Psoas muscle (tissue), 8 donors: ENCODE measurements around the gene GPR15LG. TPM values are rescaled to one million over a fixed set of nuclear protein-coding genes. Genes with fewer than 3 reads are reported as not detected.
A peak's percentile ranks its signal among the peaks of the same experiment; 100 is the strongest.

ENCODE experiments used
- ATAC-seq, 4 donors: fragments of 200-7000 bp; cut with Tn5 transposase; one replicate each; pipeline ENCODE4 v1.9.1; 2020; ENCODE audit warnings: moderate library complexity in 3 of 4, mild to moderate bottlenecking in 2 of 4
- DNase-seq, 2 donors: peaks; one replicate each; pipeline ENCODE4 v3.0.0-alpha.2; 2020
- H3K27ac ChIP-seq: fragments of 200-600 bp; one replicate; pipeline ENCODE4 v1.8.0; 2022
- H3K27me3 ChIP-seq, 3 donors: fragments of 200-600 bp in 1 of 3; one replicate each; pipeline versions ENCODE4 v1.6.1 to v1.8.0; 2013 to 2022; ENCODE audit warnings: low read length in 2 of 3, mild to moderate bottlenecking in 2 of 3, moderate library complexity in 1 of 3; ENCODE audit not compliant: insufficient read depth in 3 of 3
- H3K36me3 ChIP-seq, 2 donors: fragments of 200-600 bp in 1 of 2; one replicate each; pipeline versions ENCODE4 v1.6.1 to v1.8.0; 2013 to 2022; ENCODE audit warnings: low read depth in 1 of 2, mild to moderate bottlenecking in 1 of 2, moderate library complexity in 1 of 2; ENCODE audit not compliant: insufficient read depth in 1 of 2
- H3K4me1 ChIP-seq: fragments of 200-600 bp; one replicate; pipeline ENCODE4 v1.8.0; 2022
- H3K4me3 ChIP-seq: fragments of 200-600 bp; one replicate; pipeline ENCODE4 v1.8.0; 2022; ENCODE audit warnings: mild to moderate bottlenecking
- H3K9me3 ChIP-seq: fragments of 200-600 bp; one replicate; pipeline ENCODE4 v1.8.0; 2022
- CTCF ChIP-seq: fragments of 200-600 bp; IDR thresholded peaks from one replicate; pipeline ENCODE4 v1.8.0; 2022; ENCODE audit warnings: antibody characterized with exemption
- WGBS, 3 donors: extraction: QIAGEN DNeasy Blood & Tissue Kit; methylation state at CpG; one replicate each; pipeline versions ENCODE4 v1.1.6 to v1.1.7; 2013; 5-methylcytosine and 5-hydroxymethylcytosine counted together
- intact Hi-C, 2 donors: fragments of 100-400 bp; cut with DNase I; formaldehyde crosslinking; loops; one replicate each; pipeline versions ENCODE4 v1.11.0 to v1.14.2; 2022
- polyA plus RNA-seq, 3 donors: library from polyadenylated mRNA; stranded (reverse); fragments of 200-250 nt; gene quantifications; one replicate each; pipeline ENCODE4 v1.2.3, GENCODE V29; 2013
- total RNA-seq, 4 donors: library from RNA; stranded (reverse); fragmentation: NEBNext Ultra II Directional in 2 of 4; extraction: Animal tissue kit (Norgen Biotek cat#: 25700) in 2 of 4; gene quantifications; one replicate each; pipeline versions ENCODE4 v1.2.1 to v1.2.4, GENCODE V29; 2021 to 2023
- donor health status: healthy with polysubstance abuse.
- donor health status: DM: no; HTN: no; CAD: no; lungs with moderate emphysema.
- donor health status: Bipolar disorder and iron deficiency.
- donor health status: healthy.
- donor health status: DM: yes; HTN: yes; CAD: no.
- donor health status: DM: no; HTN: no; CAD: no.
- donor health status: DM: no; HTN: no; CAD: no.
- donor health status: DM: yes; HTN: yes; CAD: no.

Gene GPR15LG
- total and polyA plus RNA-seq, 7 donors: 0.09 to 0.15 TPM; not detected in 5

DNA sequence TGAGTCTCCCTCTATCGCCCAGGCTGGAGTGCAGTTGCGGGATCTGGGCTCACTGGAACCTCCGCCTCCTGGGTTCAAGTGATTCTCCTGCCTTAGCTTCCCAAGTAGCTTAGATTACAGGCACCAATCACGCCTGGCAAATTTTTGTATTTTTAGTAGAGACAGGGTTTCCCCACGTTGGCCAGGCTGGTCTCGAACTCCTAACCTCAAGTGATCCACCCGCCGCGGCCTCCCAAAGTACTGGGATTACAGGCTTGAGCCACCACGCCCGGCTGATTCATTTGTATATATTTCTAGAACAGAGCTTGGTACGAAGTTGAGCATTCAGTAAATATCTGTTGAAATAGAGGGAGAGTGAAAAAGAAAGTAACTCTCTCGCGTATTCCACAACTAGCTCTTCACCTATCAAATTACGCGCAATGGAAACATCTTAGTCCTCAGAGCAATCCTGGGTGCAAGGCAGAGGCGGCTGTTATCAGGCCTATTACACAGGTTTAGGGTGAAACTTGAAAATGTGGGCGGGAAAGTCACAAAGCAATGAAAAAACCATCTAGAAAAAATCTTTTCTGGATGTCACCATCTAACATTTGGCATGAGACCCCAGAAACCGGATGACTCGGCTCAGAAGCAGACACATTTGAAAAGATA is 35.0 kb upstream of the GPR15LG start:
- DNase-seq (peak in 1 of 2 donors; percentile 57), ATAC-seq (peak in 1 of 4 donors; percentile 9)
- H3K27me3 ChIP-seq: no peaks in the 10 kb centered on the region
- H3K4me1 ChIP-seq: peaks cover 25% of the 10 kb centered on the region
- peak overlapping the region; percentile 97 for H3K4me3 ChIP-seq
- H3K36me3 ChIP-seq: peaks cover 5 to 26% of the 10 kb centered on the region in 2 donors
- intact Hi-C loops: loop anchor here in 1 of 2 donors (5.0 kb wide), 1 partner anchor 189 kb away; the partner anchor contains the start of gene CCSER2
- no peaks in the 10 kb centered on the region for H3K9me3 ChIP-seq
- peak overlapping the region; percentile 99 for H3K27ac ChIP-seq
- WGBS, 3 donors: 69 to 79% (median 74%) methylated on average over 20 of the region's 20 CpGs
- no peak for TF ChIP-seq CTCF

- Histone ChIP-seq H3K27ac (peak within 1 kb of the TSS; percentile 99), H3K27me3 (no peaks in the 10 kb centered on the region), H3K9me3 (no peaks in the 10 kb centered on the region), H3K4me3 (peak within 1 kb of the TSS; percentile 97), H3K4me1 (peaks cover 25% of the 10 kb centered on the region), H3K36me3 (peaks cover 8 to 34% of the 10 kb centered on the region in 2 donors)
- ATAC-seq: peak; percentile 97 to 98 (median 98)
- DNase-seq: peak; percentile 99 to 100
- TF ChIP-seq CTCF: peak; percentile 40
- intact Hi-C loops: loop anchor here in 1 of 2 donors (5.0 kb wide), 1 partner anchor 188 kb away; the partner anchor contains the start of gene CCSER2
- WGBS, 3 donors: 0 to 1% (median 0%) methylated on average over 58 to 61 of the region's 61 CpGs
These were observed 34.2 kb upstream of the GPR15LG start, which contains the start of gene GHITM for GRCh38 chr10:84139126-84140035. TSS of gene GHITM (plus strand) at chr10:84139509. CDS start at chr10:84141501, 1,992 bp downstream.

GRCh38 chr10:84140036-84140379 is 33.6 kb upstream of the GPR15LG start:
- ATAC-seq (peak; percentile 40 to 64 (median 54)), DNase-seq (peak; percentile 26 to 53)
- intact Hi-C loops: no loop called here
- peak overlapping the region; percentile 99 for H3K27ac ChIP-seq
- no peaks in the 10 kb centered on the region for H3K9me3 ChIP-seq
- WGBS, 3 donors: 3 to 6% (median 4%) methylated on average over 12 of the region's 12 CpGs
- no peak for TF ChIP-seq CTCF
- peak overlapping the region; percentile 97 for H3K4me3 ChIP-seq
- no peaks in the 10 kb centered on the region for H3K27me3 ChIP-seq
- H3K36me3 ChIP-seq: peaks cover 8 to 40% of the 10 kb centered on the region in 2 donors
- peaks cover 25% of the 10 kb centered on the region for H3K4me1 ChIP-seq

GRCh38 chr10:84147347-84147746 is 26.3 kb upstream of the GPR15LG start:
- intact Hi-C loops: no loop called here

More at GRCh38 chr10:84147347-84147746, 26.3 kb upstream of the GPR15LG start:
- DNase-seq (no peak), ATAC-seq (no peak)
- TF ChIP-seq CTCF: no peak
- H3K27me3 ChIP-seq: no peaks in the 10 kb centered on the region
- H3K4me3 ChIP-seq: no peak overlapping the region
- no peak overlapping the region for H3K27ac ChIP-seq
- no peaks in the 10 kb centered on the region for H3K9me3 ChIP-seq
- peaks cover 3% of the 10 kb centered on the region for H3K4me1 ChIP-seq
- peaks cover 23 to 100% of the 10 kb centered on the region in 2 donors for H3K36me3 ChIP-seq
